ENCODE measurements around the gene TAPT1.

TAPT1 gene

DNA sequence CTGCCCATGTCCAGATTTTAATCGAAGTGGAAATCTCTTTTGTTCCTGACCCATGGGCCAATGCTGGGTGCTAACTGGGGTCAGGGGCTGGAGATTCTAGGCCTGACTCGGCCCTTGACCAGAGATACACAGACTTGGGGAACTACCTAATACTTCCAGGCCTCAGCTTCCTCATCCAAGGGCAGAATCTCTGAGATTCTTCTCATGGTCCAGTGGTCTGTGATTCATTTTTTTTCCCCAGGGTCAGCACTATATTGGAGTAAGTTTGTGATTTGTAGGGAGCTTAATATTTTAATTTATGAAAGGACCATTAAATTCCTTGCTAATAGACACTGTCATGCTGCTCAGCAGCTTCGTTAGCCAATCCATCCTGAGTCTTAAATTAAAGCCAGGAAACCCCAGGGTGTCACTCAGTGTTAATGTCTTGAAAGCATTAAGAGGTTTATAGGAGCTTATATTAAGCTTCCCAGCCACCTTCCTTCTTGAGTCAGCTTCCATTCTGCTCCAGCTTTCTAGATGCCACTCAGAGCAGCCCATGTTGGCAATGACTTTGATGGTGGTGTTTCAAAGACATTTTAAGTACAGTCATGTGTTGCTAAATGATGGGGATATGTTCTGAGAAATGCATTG lies 115.5 kb downstream of the TAPT1 start:
- Histone ChIP-seq H3K4me3 (ENCODE audit: low read depth, low read length) (no peak overlapping the region), H3K27ac (no peak overlapping the region), H3K36me3 (replicated peaks) (no peaks in the 10 kb centered on the region), H3K27me3 (replicated peaks) (no peaks in the 10 kb centered on the region)
- in situ Hi-C loops (cut with HindIII; ENCODE audit: low pct_ligation_motif_present, low sequenced_read_pairs), result no loop called here
- no peak for DNase-seq
- no peak for TF ChIP-seq CTCF (IDR thresholded peaks at IDR 0.05; ENCODE audit: low read depth, low read length, missing control alignments)
